GM12801 (cell line): ENCODE measurements around the gene RASGRF1.

ENCODE experiments used
- TF ChIP-seq, protein P1 (sequence below): IDR thresholded peaks from one replicate; pipeline ENCODE4 v1.5.1; 2011; ENCODE audit warnings: control low read depth; ENCODE audit not compliant: insufficient read length; ENCODE audit errors: extremely low read depth

The RASGRF1 gene

DNA sequence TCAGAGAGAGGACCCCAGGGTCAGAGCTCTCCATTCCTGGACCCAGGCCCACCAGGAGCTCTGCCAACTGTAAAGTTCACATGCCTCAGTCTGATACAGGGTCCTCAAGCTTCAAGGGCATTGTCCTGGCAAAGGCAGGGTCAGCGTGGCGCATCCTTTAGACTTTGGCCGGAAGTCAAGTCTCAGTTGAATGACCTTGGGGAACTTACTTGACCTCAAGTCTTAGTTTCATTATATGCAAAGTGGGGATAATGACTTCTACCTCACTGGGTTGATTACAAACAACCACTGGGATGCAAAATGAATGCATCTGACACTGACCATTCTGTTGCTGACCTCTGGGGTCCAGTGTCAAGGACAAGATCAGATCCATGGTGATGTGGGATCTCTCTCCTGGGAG is 75.2 kb downstream of the RASGRF1 start:
- TF ChIP-seq, protein P1, sequence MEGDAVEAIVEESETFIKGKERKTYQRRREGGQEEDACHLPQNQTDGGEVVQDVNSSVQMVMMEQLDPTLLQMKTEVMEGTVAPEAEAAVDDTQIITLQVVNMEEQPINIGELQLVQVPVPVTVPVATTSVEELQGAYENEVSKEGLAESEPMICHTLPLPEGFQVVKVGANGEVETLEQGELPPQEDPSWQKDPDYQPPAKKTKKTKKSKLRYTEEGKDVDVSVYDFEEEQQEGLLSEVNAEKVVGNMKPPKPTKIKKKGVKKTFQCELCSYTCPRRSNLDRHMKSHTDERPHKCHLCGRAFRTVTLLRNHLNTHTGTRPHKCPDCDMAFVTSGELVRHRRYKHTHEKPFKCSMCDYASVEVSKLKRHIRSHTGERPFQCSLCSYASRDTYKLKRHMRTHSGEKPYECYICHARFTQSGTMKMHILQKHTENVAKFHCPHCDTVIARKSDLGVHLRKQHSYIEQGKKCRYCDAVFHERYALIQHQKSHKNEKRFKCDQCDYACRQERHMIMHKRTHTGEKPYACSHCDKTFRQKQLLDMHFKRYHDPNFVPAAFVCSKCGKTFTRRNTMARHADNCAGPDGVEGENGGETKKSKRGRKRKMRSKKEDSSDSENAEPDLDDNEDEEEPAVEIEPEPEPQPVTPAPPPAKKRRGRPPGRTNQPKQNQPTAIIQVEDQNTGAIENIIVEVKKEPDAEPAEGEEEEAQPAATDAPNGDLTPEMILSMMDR = no peak

GRCh38 chr15:79010278-79010677 is 80.3 kb downstream of the RASGRF1 start:
- TF ChIP-seq, protein P1 = no peak

DNA sequence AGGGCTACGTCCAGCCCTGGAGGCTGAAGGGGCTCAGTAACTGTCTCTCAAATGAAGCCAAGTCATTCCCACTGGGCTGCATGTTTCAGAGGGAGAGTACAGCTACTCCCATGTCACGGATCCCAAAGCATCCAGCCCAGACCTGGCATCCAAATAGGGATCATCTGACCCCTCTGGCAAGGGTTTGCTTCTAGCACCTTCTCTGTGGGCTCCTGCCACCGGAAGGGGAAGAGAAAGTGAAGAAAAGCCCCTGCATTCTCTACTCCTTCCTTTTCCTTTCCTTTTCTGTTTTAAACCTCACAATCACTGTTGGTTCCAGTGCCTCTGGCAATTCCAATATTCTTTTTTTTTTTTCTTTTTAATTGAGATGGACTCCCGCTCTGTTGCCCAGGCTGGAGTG is 81.2 kb downstream of the RASGRF1 start:
- TF ChIP-seq, protein P1 = no peak

DNA sequence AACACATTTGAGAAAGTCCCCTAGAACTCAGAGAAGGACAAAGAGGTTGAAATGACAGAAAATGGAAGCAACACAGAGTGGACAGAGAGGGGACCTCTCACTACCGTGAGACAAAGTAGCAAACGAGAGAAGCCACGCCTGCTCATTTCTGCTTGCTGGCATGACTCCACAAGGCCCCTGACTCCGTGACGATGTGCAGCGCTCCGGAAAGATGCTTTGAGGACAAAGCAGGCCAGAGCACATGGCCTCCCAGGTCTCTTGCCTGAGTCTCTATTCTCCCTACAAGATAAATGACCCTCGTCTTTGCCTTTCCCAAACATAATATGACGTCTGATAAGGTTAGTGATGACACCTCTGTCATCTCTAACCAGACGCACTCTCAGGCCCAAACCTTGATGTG is 81.9 kb downstream of the RASGRF1 start:
- TF ChIP-seq, protein P1 = no peak

GRCh38 chr15:79007066-79007465 is 83.5 kb downstream of the RASGRF1 start:
- TF ChIP-seq, protein P1 = no peak

- TF ChIP-seq, protein P1 = no peak
Observed at GRCh38 chr15:79006071-79006470, 84.5 kb downstream of the RASGRF1 start.

- TF ChIP-seq, protein P1 = no peak
Observed at GRCh38 chr15:79004336-79004735, 86.2 kb downstream of the RASGRF1 start.

GRCh38 chr15:79003896-79004295 is 86.7 kb downstream of the RASGRF1 start:
- TF ChIP-seq, protein P1 = no peak
